NCI-H1694 treated with DMSO at 0.1 percent for 48 hours (cell line): ENCODE data around the gene KRTAP4-2.
"Not testable (repeated sequence)": the region's sequence is repeated elsewhere in the genome, so short reads cannot be mapped to it uniquely, and the experiment has no call there.

ENCODE experiments used
- DNase-seq: peaks from one replicate; lab custom pipeline; 2025; lab: John Stamatoyannopoulos, UW

Gene KRTAP4-2

GRCh38 chr17:41160648-41161047 is 17.4 kb downstream of the KRTAP4-2 start, which contains the start of gene KRTAP4-4:
Gene KRTAP4-4, minus strand, starts transcription at chr17:41160748. Its CDS starts 57 bp downstream, at chr17:41160691.
- DNase-seq = no peak

GRCh38 chr17:41160190-41160589 is 17.8 kb downstream of the KRTAP4-2 start:
- not testable (repeated sequence) for DNase-seq

- DNase-seq = no peak
These were observed 24.2 kb downstream of the KRTAP4-2 start for GRCh38 chr17:41153856-41154255.

GRCh38 chr17:41151525-41151924 is 26.5 kb downstream of the KRTAP4-2 start:
- DNase-seq = no peak

- DNase-seq = no peak
These were observed 28.0 kb downstream of the KRTAP4-2 start for GRCh38 chr17:41150026-41150425.

- DNase-seq = no peak
These were observed 28.4 kb downstream of the KRTAP4-2 start, which contains the start of gene KRTAP4-5 for GRCh38 chr17:41149652-41149985. Gene KRTAP4-5, minus strand, starts transcription at chr17:41149825. Its CDS starts 58 bp downstream, at chr17:41149767.

- not testable (repeated sequence) for DNase-seq
These were observed 28.9 kb downstream of the KRTAP4-2 start for GRCh38 chr17:41148971-41149651.

GRCh38 chr17:41147531-41148204 is 30.4 kb downstream of the KRTAP4-2 start:
- no peak for DNase-seq

GRCh38 chr17:41145261-41145660 is 32.8 kb downstream of the KRTAP4-2 start:
- DNase-seq = no peak

GRCh38 chr17:41144846-41145245 is 33.2 kb downstream of the KRTAP4-2 start:
- DNase-seq = no peak

GRCh38 chr17:41141361-41141760 is 36.7 kb downstream of the KRTAP4-2 start:
- no peak for DNase-seq

GRCh38 chr17:41140360-41141131 is 37.5 kb downstream of the KRTAP4-2 start, which contains the start of gene KRTAP4-6:
Gene KRTAP4-6, minus strand, starts transcription at chr17:41140544. Its CDS starts 57 bp downstream, at chr17:41140487.
- DNase-seq = no peak

- DNase-seq = not testable (repeated sequence)
These were observed 38.2 kb downstream of the KRTAP4-2 start for GRCh38 chr17:41139865-41140264.

- no peak for DNase-seq
These were observed 43.9 kb downstream of the KRTAP4-2 start for GRCh38 chr17:41133880-41134735.

GRCh38 chr17:41131979-41132378 is 46.0 kb downstream of the KRTAP4-2 start:
- no peak for DNase-seq
